ENCODE results near the gene EHD3. TPM values are rescaled to one million over a fixed set of nuclear protein-coding genes. Genes with fewer than 3 reads are reported as not detected.

Gene EHD3
- total and polyA plus RNA-seq, 2 of the 4 experiments (the other 2 are of a cell fraction): 29.1 to 39.8 TPM

GRCh38 chr2:31304816-31305215, 70.9 kb downstream of the EHD3 start:
- Histone ChIP-seq H2BK5ac (ENCODE audit: low read depth, low read length, poor library complexity, severe bottlenecking) (no peak overlapping the region), H2BK15ac (ENCODE audit: low read depth, low read length) (no peak overlapping the region), H2AK9ac (replicated peaks; ENCODE audit: low read depth, low read length, poor library complexity) (no peak overlapping the region), H3K4me2 (ENCODE audit: low read depth, low read length) (no peak overlapping the region), H3K9me1 (ENCODE audit: insufficient read depth, low read length) (no peaks in the 10 kb centered on the region), H4K5ac (ENCODE audit: low read depth, low read length) (no peak overlapping the region), H3K4me3 (ENCODE audit: insufficient read depth, low read depth, low read length) (no peak overlapping the region), H3K27me3 (ENCODE audit: control insufficient read depth, insufficient read depth, low read length) (no peaks in the 10 kb centered on the region), H3K23ac (ENCODE audit: low read depth, low read length) (no peak overlapping the region), H3K4me1 (ENCODE audit: control insufficient read depth, insufficient read depth, low read length) (peaks cover 2% of the 10 kb centered on the region; the same call in 1 of the 2 replicates), H2BK120ac (ENCODE audit: low read depth, low read length) (no peak overlapping the region), H3K4ac (ENCODE audit: low read depth, low read length) (no peak overlapping the region), H3K9ac (ENCODE audit: low read depth, low read length) (no peak overlapping the region), H3K9me3 (ENCODE audit: control insufficient read depth, insufficient read depth, low read length) (no peaks in the 10 kb centered on the region), H3K56ac (ENCODE audit: extremely low read depth, insufficient read depth, low read length) (no peak overlapping the region), H3K36me3 (ENCODE audit: control insufficient read depth, insufficient read depth, low read length) (no peaks in the 10 kb centered on the region), H2AFZ (replicated peaks; ENCODE audit: low read length, poor library complexity) (no peak overlapping the region), H3K79me1 (ENCODE audit: low read depth in 1 of 2, low read length in 2 of 2) (no peaks in the 10 kb centered on the region), H4K20me1 (ENCODE audit: insufficient read depth, low read length) (no peaks in the 10 kb centered on the region), H3K14ac (replicated peaks; ENCODE audit: low read depth, low read length) (no peak overlapping the region), H2AK5ac (ENCODE audit: low read depth, low read length) (no peak overlapping the region), H2BK20ac (ENCODE audit: low read depth, low read length) (no peak overlapping the region), H4K8ac (ENCODE audit: low read depth in 2 of 2, low read length in 2 of 2) (no peak overlapping the region), H3K27ac (ENCODE audit: insufficient read depth, low read length) (no peak overlapping the region), H4K91ac (ENCODE audit: insufficient read depth, low read depth, low read length) (no peak overlapping the region), H3K18ac (ENCODE audit: low read depth, low read length) (no peak overlapping the region)
- intact Hi-C loops (cut with micrococcal nuclease): no loop called here
- dilution Hi-C loops (cut with HindIII; ENCODE audit: low sequenced_read_pairs, unreplicated experiment): no loop called here
- no peak for TF ChIP-seq CEBPB (IDR thresholded peaks at IDR 0.05; ENCODE audit: low read depth, low read length)
- TF ChIP-seq SMC3 (IDR thresholded peaks at IDR 0.05; ENCODE audit: low read depth, low read length): no peak
- no peak for TF ChIP-seq RFX5 (IDR thresholded peaks at IDR 0.05; ENCODE audit: low read depth, low read length)
- TF ChIP-seq POLR2A (IDR thresholded peaks at IDR 0.05; ENCODE audit: low read depth, low read length): no peak
- TF ChIP-seq, protein P1, sequence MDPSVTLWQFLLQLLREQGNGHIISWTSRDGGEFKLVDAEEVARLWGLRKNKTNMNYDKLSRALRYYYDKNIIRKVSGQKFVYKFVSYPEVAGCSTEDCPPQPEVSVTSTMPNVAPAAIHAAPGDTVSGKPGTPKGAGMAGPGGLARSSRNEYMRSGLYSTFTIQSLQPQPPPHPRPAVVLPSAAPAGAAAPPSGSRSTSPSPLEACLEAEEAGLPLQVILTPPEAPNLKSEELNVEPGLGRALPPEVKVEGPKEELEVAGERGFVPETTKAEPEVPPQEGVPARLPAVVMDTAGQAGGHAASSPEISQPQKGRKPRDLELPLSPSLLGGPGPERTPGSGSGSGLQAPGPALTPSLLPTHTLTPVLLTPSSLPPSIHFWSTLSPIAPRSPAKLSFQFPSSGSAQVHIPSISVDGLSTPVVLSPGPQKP (IDR thresholded peaks at IDR 0.05; ENCODE audit: borderline replicate concordance, low read depth, low read length): no peak
- no peak for TF ChIP-seq RAD21 (IDR thresholded peaks at IDR 0.05; ENCODE audit: low read length)
- ChIA-PET CTCF (no interaction called here), POLR2A (ENCODE audit: unreplicated experiment) (no interaction called here)
- BruUV-seq (replicated peaks): no TSS peak
- WGBS, 2 experiments (ENCODE audit: extremely low coverage in 2 of 2, insufficient read length in 1 of 2): 100% methylated on average over 1 of the region's 2 CpGs; no CpG with 5 or more reads in 1 of the 2 experiments
- no peak for ATAC-seq (ENCODE audit: low read depth)
- DNase-seq: no peak
- in situ Hi-C loops (cut with MboI; ENCODE audit: low sequenced_read_pairs): no loop called here
